GM18526 (cell line): ENCODE measurements around the gene KCNAB2.

Source experiments
- POLR2A ChIP-seq: IDR thresholded peaks from 3 replicates; pipeline ENCODE4 v1.6.1; 2011; ENCODE audit not compliant: insufficient read length; ENCODE audit errors: extremely low read depth

The KCNAB2 gene

DNA sequence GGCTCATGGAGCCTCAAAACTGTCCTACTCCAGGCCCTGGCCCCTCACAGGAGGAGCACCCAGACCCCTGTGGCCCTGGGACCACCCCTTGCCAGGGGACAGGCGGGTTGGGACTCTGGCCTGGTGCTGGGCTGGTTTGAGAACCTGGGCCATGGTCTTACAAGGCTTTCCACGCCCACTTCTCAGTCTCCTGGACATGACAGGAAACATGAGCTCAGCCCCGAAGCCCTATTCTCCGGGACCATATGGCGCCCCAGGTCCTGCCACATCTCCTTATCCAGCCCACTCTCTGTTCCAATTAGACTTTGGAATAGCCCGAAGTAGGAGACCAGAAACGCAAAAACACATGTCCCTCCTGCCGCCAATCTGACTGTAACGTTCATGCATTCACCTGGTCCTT, 47.9 kb downstream of the KCNAB2 start:
- TF ChIP-seq POLR2A = no peak

DNA sequence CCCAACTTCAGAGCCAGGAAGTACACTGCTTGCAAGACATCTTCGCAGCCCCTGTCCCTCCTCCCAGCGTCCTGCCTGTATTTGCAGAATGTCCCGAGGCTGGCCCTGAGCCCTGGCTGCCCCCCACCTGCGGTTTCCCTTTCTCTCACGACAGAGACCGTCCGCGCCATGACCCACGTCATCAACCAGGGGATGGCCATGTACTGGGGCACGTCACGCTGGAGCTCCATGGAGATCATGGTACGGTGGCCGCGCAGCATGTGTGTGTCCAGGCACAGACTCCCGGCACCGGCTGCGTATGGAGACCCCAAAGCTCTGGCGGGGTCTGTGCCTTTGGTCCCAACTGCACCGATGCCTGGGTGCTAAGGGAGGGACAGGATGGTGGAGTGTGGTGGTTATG, 48.6 kb downstream of the KCNAB2 start:
- no peak for TF ChIP-seq POLR2A

DNA sequence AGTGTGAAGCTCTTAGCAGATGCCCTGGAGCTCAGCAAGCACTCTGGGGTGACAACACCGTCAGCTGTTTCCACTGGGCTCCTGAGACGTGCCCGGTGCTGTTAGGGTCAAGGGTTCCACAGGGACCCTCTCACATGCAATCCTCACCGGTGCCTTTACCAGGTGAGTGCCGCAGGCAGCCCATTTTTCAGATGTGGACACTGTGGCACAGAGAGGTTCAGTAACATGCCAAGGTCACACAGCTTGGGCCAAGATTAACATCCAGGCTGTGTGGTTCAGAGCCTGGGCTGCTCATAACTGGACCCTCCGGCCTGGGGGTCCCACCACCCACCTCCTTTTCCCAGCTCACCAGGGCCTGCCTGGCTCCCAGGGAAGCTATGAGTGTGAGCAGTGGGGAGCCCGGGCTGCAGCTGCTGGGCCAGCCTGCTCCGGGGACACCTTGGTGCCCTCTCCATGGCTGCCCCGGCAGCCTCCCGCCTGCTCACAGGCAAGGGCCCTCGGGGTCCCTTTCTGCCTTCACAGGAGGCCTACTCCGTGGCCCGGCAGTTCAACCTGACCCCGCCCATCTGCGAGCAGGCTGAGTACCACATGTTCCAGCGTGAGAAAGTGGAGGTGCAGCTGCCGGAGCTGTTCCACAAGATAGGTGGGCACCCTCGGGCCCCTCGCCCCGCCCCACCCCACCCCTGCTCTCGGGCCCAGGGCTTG, 49.3 kb downstream of the KCNAB2 start:
- no peak for TF ChIP-seq POLR2A

DNA sequence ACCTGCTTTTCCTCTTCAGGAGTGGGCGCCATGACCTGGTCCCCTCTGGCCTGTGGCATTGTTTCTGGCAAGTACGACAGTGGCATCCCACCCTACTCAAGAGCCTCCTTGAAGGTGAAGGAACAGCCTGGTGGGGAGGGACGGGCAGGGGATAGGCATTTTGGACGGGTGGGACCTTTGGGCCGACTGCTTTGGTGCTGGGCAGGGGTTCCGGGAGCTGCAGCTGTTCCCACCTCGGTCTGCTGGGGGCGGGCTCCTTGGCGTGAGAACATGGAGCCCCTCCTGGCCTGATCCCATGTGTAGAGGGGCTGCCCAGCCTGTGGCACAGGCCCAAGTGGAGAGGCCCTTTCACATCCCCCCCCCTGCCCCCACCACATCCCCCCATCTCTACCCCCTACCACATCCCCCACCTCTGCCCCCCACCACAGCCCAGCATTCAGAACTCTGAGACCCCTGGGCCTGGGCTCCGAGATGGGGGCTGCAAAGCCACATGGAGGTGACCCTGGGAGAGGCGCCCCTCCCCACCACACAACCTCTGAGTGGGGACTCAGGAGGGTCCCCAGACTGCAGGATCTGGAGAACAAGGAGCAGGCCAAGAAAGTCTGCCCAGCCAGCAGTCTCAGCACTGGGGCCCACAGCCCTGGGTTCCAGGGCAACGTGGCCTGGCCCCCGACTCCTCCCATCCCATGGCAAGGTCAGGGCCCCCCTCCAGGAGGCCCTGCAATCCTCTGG, 50.0 kb downstream of the KCNAB2 start:
- TF ChIP-seq POLR2A = no peak

DNA sequence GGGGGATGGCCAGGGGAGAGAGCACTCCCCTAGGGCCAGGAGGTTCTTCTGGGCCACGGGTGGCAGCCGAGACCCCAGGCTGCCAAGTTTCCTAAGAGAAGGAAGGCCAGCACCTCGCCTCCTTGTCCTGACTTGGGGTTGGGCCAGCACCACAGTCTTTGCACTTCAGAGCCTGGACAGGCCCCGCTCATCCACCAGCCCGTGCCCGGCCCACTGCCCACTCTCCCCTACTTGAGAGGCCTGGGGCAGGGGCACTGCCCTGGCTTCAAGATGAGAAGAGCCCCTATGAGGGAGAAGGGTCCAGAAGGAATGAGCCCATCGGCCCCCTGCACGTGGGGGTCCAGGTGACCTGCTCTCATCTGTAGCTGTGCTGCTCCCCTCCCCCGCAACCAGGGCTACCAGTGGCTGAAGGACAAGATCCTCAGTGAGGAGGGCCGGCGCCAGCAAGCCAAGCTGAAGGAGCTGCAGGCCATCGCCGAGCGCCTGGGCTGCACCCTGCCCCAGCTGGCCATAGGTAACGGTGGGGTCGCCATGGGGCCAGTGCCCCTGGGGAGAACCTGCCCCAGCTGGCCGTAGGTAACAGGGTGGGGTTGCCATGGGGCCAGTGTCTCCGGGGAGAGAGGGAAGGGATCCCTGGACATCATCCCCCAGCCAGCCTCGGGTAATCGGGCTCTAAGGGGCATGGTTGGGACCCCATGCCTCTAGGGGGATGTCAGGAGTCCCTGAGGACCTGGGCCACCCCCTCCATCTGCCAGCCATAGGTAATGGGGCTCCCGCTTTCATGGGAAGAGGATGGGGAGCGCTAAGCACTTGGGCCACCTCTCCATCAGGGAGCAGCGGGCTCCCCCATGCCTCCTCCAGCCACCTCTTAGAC, 50.8 kb downstream of the KCNAB2 start:
- no peak for TF ChIP-seq POLR2A

DNA sequence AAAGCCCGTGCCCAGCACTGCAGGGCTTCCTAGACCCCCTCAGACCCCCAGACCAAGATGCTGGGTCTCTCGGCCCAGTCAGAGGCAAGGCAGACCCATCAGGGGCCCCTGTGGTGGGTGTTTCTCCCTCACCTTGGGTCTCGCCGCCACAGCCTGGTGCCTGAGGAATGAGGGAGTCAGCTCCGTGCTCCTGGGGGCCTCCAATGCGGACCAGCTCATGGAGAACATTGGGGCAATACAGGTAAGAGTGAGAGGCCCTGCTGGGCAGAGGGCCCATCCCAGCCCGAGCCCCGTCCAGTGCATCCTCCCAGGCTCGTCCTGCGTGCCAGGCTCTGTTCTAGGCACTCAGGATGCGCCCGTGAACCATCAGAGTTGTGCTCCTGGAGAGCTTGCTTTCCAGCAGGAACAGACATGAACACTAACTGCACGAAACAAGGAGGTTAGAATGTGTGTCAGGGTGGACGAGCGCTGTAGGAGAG, 51.5 kb downstream of the KCNAB2 start:
- TF ChIP-seq POLR2A = no peak

DNA sequence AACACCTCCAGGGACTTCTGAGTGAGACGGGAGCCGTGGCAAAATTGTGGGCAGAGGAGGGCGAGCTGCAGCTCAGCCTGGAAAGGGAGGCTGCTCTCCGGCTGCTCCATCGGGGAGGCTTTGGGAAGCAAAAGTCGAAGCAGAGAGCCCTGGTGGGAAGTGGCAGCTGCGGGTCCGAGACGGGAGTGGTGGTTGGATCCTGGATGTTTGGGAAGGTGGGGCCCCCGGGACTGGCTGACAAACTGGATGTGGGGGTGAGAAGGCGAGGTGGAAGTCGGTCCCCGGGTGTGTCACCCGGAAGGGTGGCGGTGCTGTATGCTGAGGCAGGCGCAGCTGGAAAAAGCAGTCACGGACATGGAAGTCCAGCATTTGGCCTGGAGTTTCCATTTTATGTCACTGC, 52.1 kb downstream of the KCNAB2 start:
- TF ChIP-seq POLR2A = no peak

DNA sequence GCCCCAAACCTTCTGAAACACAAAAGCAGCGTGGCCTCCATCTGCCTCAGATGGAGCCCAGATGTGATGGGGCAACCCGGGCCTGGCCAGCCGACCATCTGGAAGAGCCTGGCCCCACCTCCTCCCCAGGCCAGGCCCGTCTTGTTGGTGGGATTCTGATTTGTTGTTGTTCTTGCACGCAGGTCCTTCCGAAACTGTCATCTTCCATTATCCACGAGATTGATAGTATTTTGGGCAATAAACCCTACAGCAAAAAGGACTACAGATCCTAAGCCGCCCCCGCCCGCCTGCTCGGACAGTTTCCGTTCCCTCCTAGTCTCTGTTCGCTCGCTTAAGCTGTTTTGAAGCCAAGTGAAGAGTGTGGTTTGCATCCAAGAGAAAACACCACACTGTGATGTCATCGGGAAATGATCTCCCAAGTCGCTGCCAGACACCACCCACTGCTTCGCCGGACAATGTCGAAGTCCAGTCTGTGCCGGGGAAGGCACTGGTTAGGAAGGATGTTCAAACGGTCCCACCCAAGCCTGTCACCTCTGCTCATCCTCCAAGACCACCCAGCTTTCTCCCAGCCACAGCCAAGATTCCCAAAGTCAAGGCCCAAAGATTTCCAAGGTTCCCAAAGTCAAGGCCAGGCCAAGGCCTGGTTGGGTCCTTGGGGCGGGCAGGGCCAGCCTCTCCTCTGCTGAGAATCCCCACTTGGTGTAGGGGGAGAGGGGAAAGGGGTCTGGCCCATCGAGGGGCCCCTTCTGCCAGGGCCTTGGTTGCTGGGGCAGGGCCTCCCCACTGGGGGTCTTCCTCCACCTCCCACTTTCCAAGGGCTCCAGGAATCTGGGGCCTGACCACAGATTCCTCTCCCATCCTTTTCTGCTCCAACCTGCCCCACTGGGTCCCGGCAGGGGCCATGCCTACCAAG, 52.9 kb downstream of the KCNAB2 start:
- TF ChIP-seq POLR2A = no peak

DNA sequence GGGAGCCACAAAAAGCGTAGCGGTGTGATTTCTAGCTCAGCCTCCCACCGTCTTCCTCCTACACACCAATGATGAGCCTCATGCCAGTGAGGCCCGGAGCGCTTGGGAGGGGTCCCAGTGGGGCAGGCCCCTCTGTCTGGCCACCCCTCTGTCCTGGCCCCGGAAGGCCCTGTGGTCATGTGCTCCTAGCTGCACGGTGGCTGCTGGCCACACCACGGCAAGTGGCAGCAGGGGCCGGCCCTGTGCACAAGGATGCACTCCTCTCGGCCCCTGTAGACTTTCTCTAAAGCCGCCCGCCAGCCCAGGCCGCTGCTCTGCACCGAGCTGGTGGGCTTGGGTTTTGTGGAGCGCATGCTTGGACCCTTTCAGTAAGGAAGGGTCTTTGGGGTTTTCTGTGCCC, 53.6 kb downstream of the KCNAB2 start:
- no peak for TF ChIP-seq POLR2A

DNA sequence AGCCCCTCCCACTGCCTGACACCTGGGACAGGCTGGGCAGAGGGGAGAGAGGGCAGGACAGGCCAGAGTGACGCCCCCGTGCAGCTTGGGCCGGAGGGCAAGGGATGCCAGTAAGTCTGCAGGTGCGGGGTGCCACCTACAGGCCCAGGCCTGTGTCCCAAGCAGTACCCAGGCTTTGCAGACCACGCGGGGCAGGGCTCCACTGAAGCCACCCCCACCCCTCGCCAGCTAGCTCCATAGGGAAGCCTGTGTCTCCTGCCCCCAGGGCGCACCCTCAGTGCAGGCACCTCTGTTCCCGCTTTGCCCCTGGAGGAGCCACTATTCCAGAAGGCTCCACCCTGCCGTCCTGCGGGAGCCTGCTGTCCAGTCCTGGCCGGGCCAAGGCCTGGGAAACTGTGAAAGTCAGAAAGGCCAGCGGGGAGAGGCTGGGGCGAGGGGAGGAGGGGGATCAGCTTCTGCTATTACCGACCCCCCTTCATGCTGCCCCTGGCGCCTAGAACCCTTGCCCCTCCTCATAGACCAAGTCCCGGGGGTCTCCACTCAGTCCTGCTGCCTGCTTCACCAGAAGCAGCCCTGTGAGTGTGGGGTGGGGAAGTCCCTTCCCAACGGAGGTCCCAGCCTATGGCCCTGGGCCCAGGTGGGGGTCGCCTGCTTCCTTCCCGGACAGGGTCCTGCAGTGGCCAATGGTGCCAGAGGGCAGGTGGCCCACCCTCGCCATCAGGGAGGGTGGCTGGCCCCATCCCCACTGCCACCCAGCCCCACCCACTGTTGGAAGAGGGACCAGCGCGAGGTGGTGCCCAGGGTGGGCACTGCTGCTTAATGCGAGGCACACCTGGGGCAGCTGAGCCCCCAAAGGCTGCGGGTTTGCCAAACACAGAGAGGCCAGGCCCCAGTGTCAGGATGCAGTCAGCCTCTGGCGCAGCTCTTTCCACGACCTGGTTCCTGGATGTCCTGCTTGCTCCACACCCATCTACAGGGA, 54.4 kb downstream of the KCNAB2 start:
- peak; percentile 4 for TF ChIP-seq POLR2A

DNA sequence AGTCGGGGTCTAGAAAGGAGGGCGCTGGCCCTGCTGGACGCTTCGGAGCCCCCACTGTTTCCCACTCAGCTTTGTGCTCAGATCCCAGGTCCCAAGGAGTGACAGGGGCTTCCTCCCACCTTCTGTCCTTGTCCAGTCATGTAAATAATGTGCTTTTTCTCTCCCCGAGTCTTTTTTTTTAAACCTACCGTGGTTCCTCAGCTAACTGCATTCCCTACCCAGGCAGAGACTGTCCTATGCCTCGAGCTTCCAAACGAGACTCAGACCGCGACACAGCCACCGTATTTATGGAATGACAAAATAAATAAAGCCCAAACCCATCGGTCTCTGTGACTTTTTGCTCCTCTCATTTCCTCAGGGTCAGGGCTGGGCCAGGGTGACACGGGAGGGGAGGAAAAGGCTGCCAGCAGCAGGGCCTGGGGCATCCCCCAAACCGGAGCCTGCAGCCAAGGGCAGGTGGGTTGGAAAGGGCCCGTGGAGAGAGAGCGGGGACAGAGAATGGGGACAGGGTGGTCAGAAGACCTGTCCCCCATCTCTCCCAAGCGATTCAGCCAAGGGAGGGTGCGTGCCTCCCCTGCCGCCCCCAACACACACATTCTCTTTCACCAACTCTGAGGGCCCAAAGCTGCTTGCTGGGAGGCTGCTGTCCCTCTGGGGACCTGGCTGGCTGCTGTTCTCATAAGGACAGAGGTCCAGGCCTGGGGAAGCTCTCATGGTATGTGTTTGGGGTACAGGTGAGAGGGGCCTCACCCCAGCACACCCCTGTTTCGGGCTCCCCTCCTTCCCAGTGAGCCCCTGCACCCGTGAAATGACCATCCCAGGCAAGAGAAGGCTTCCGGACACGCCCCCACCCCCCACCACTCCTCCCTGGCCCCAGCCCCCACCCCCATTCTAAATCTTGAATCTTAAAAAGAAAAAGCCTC, 55.4 kb downstream of the KCNAB2 start:
- TF ChIP-seq POLR2A = no peak

DNA sequence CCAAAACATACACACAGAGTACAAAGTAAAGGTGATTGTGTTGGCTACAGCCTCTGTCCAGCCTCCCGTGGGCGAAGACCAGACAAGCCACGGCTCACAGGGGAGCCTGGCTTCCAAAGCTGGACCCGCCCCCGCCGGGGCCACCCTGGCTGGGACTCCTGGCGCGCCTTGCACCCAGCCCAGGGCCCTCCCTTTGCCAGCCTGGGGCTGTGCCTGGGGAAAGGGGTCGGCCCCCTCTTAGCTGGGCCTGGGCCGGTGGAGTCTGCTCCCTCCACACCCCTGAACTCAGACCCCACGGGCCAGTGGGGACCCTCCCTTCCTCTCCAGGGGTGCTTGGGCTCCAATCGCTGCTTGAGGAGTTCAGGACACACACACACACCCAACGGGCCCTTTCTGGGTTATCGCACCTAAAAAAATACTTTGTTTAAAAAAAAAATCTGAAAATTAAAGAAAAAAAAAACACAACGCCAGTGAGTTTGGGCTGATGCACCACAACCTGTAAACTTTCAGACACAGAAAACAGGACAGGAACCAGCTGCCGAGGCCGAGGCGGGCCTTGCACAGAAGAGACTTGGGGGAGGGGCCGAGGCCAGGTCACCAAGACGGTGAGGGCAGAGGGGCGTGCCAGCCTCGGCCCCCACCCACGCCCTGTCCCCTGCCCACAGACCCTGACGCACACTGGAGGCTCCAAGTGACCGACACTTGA, 56.3 kb downstream of the KCNAB2 start:
- no peak for TF ChIP-seq POLR2A
